SK-N-SH (cell line): ENCODE measurements around the gene CLEC4M. TPM values are rescaled to one million over a fixed set of nuclear protein-coding genes. Genes with fewer than 3 reads are reported as not detected.

ENCODE experiments used
- CTCF ChIA-PET: fragments of 300-600, 350-600 bp; formaldehyde crosslinking; extraction: SDS; loops from one replicate; lab custom pipeline; 2021; lab: Yijun Ruan, JAX
- POLR2A ChIA-PET: fragments of 350-600 bp; sonication (Branson Sonifier 250); formaldehyde crosslinking; extraction: SDS; loops from one replicate; lab custom pipeline; 2020; ENCODE audit warnings: antibody characterized with exemption, inconsistent platforms; lab: Yijun Ruan, JAX
- DNase-seq: peaks from one replicate; pipeline ENCODE4 v3.0.0; 2012
- H2AFZ ChIP-seq: fragments of 200-600 bp; sonication (generic); 2 replicates; pipeline ENCODE4 v1.8.1; 2016; ENCODE audit warnings: antibody characterized with exemption, mild to moderate bottlenecking, low read depth
- H3F3A ChIP-seq: fragments of 200-600 bp; sonication (generic); replicated peaks from 2 replicates; pipeline ENCODE3; 2016; ENCODE audit warnings: antibody characterized with exemption, mild to moderate bottlenecking; ENCODE audit not compliant: insufficient read depth
- H3K27ac ChIP-seq, 2 experiments: fragments of 200-500 bp in 1 of 2; fragments of 200-600 bp in 1 of 2; sonication (Bioruptor generic) in 1 of 2; sonication (generic), shearing (Covaris generic) in 1 of 2; 2 replicates each; pipeline versions ENCODE4 v1.5.1 to v1.6.1; 2014 to 2016; ENCODE audit warnings: low read depth in 2 of 2, inconsistent platforms in 1 of 2, low read length in 1 of 2, mild to moderate bottlenecking in 1 of 2, mixed read lengths in 1 of 2
- H3K27me3 ChIP-seq: fragments of 200-600 bp; sonication (generic), shearing (Covaris generic); 2 replicates; pipeline ENCODE4 v1.6.1; 2016; ENCODE audit warnings: mixed run types; ENCODE audit not compliant: insufficient read depth
- H3K36me3 ChIP-seq, 2 experiments: fragments of 200-500 bp in 1 of 2; fragments of 200-600 bp in 1 of 2; sonication (Bioruptor generic) in 1 of 2; sonication (generic) in 1 of 2; replicated peaks in 1 of 2; 2 replicates each; pipeline versions ENCODE3 to v1.5.1; 2014 to 2016; ENCODE audit warnings: low read length in 1 of 2, mild to moderate bottlenecking in 1 of 2; ENCODE audit not compliant: insufficient read depth in 2 of 2, control insufficient read depth in 1 of 2
- H3K4me1 ChIP-seq, 2 experiments: fragments of 200-500 bp in 1 of 2; fragments of 200-600 bp in 1 of 2; sonication (Bioruptor generic) in 1 of 2; sonication (generic), shearing (Covaris generic) in 1 of 2; 2 replicates each; pipeline versions ENCODE4 v1.5.1 to v1.6.1; 2014 to 2016; ENCODE audit warnings: low read depth in 1 of 2, low read length in 1 of 2, mixed run types in 1 of 2; ENCODE audit not compliant: insufficient read depth in 2 of 2, control insufficient read depth in 1 of 2
- H3K4me2 ChIP-seq: fragments of 200-600 bp; sonication (generic), shearing (Covaris generic); 2 replicates; pipeline ENCODE4 v1.6.1; 2017; ENCODE audit warnings: mixed run types
- H3K4me3 ChIP-seq, 2 experiments: fragments of 200-500 bp in 1 of 2; fragments of 200-600 bp in 1 of 2; sonication (Bioruptor generic) in 1 of 2; sonication (generic), shearing (Covaris generic) in 1 of 2; 2 replicates each; pipeline versions ENCODE4 v1.5.1 to v1.8.1; 2014 to 2016; ENCODE audit warnings: low read depth in 2 of 2, inconsistent platforms in 1 of 2, low read length in 1 of 2, mild to moderate bottlenecking in 1 of 2, mixed read lengths in 1 of 2, moderate library complexity in 1 of 2
- H3K79me2 ChIP-seq: fragments of 200-600 bp; sonication (generic); 2 replicates; pipeline ENCODE4 v1.8.1; 2017; ENCODE audit warnings: mild to moderate bottlenecking; ENCODE audit not compliant: insufficient read depth
- H3K9ac ChIP-seq: fragments of 200-600 bp; sonication (generic); 2 replicates; pipeline ENCODE4 v1.6.1; 2017; ENCODE audit warnings: mixed run types
- H3K9me2 ChIP-seq: fragments of 200-600 bp; sonication (generic); 2 replicates; pipeline ENCODE4 v1.6.1; 2017; ENCODE audit warnings: mixed run types
- H3K9me3 ChIP-seq: fragments of 200-600 bp; sonication (generic); 2 replicates; pipeline ENCODE4 v1.6.1; 2017; ENCODE audit warnings: mixed run types, mild to moderate bottlenecking, moderate library complexity
- H4K20me1 ChIP-seq: fragments of 200-600 bp; sonication (generic); 2 replicates; pipeline ENCODE4 v1.6.1; 2017; ENCODE audit warnings: mild to moderate bottlenecking, mixed run types; ENCODE audit not compliant: insufficient read depth
- EP300 ChIP-seq, 2 experiments: IDR thresholded peaks; 2 replicates each; pipeline versions ENCODE4 v1.4.0 to v1.6.1; 2012; ENCODE audit warnings: borderline replicate concordance in 1 of 2, low read depth in 1 of 2, low read length in 1 of 2
- EZH2phosphoT487 ChIP-seq: fragments of 200-600 bp; sonication (generic); IDR thresholded peaks from 2 replicates; pipeline ENCODE4 v1.6.1; 2017; ENCODE audit warnings: low read depth, mixed run types, mild to moderate bottlenecking, antibody characterized with exemption, moderate library complexity, borderline replicate concordance
- FOSL2 ChIP-seq: IDR thresholded peaks from 2 replicates; pipeline ENCODE4 v1.4.0; 2012; ENCODE audit warnings: low read depth, mild to moderate bottlenecking, moderate library complexity, borderline replicate concordance
- GABPA ChIP-seq: IDR thresholded peaks from 2 replicates; pipeline ENCODE4 v1.4.0; 2012; ENCODE audit warnings: low read depth, mild to moderate bottlenecking
- JUND ChIP-seq: IDR thresholded peaks from 2 replicates; pipeline ENCODE4 v1.4.0; 2012
- POLR2AphosphoS5 ChIP-seq: IDR thresholded peaks from 2 replicates; pipeline ENCODE4 v1.6.1; 2012; ENCODE audit warnings: low read depth, low read length
- RCOR1 ChIP-seq: fragments of 150-350 bp; IDR thresholded peaks from 2 replicates; pipeline ENCODE4 v1.6.1; 2017; ENCODE audit warnings: antibody characterized with exemption, low read length
- RFX5 ChIP-seq: IDR thresholded peaks from 2 replicates; pipeline ENCODE4 v1.6.1; 2012; ENCODE audit warnings: mild to moderate bottlenecking, improper control_type of control experiment, low read length
- RXRA ChIP-seq: IDR thresholded peaks from 2 replicates; pipeline ENCODE4 v1.4.0; 2012; ENCODE audit warnings: low read depth, mild to moderate bottlenecking, borderline replicate concordance
- SIN3A ChIP-seq: IDR thresholded peaks from 2 replicates; pipeline ENCODE4 v1.6.1; 2012; ENCODE audit warnings: low read depth, mild to moderate bottlenecking, low read length, moderate library complexity, borderline replicate concordance
- SMC3 ChIP-seq: IDR thresholded peaks from 2 replicates; pipeline ENCODE4 v1.6.1; 2012; ENCODE audit warnings: low read depth, low read length, improper control_type of control experiment
- TEAD4 ChIP-seq: IDR thresholded peaks from 2 replicates; pipeline ENCODE4 v1.4.0; 2012; ENCODE audit warnings: mild to moderate bottlenecking, borderline replicate concordance; ENCODE audit not compliant: insufficient read depth
- WGBS: methylation state at CpG from one replicate; pipeline ENCODE4 v1.1.6; 2017; ENCODE audit warnings: low lambda C conversion rate; 5-methylcytosine and 5-hydroxymethylcytosine counted together
- polyA plus RNA-seq, 3 experiments: library from polyadenylated mRNA; depleted of rRNA; stranded (reverse); fragments of >200 nt; gene quantifications; 2 replicates each; pipeline ENCODE4 v1.2.3, GENCODE V29; 2012
- TF ChIP-seq, protein P1 (sequence below): IDR thresholded peaks from 2 replicates; pipeline ENCODE4 v1.6.1; 2012; ENCODE audit warnings: mild to moderate bottlenecking, low read depth, low read length, moderate library complexity
- TF ChIP-seq, protein P2 (sequence below): IDR thresholded peaks from 2 replicates; pipeline ENCODE4 v1.4.0; 2012; ENCODE audit warnings: low read depth, borderline replicate concordance
- TF ChIP-seq, protein P3 (sequence below): IDR thresholded peaks from 2 replicates; pipeline ENCODE4 v1.4.0; 2012; ENCODE audit warnings: low read depth, borderline replicate concordance

Gene CLEC4M
- polyA plus RNA-seq, 1 of the 3 experiments (the other 2 are of a cell fraction): not detected

- ChIA-PET POLR2A (no interaction called here), CTCF (no interaction called here)
- H3K9me2 ChIP-seq: no peaks in the 10 kb centered on the region
- no peaks in the 10 kb centered on the region for H3K79me2 ChIP-seq
- no peak overlapping the region for H3K4me2 ChIP-seq
- H3K36me3 ChIP-seq: no peaks in the 10 kb centered on the region
- H3K9me3 ChIP-seq: no peaks in the 10 kb centered on the region
- H3F3A ChIP-seq: no peaks in the 10 kb centered on the region
- no peaks in the 10 kb centered on the region for H4K20me1 ChIP-seq
- H3K9ac ChIP-seq: no peak overlapping the region
- no peak overlapping the region for H3K4me3 ChIP-seq
- DNase-seq: no peak
- TF ChIP-seq TEAD4: no peak
- TF ChIP-seq POLR2AphosphoS5: no peak
- TF ChIP-seq, protein P1, sequence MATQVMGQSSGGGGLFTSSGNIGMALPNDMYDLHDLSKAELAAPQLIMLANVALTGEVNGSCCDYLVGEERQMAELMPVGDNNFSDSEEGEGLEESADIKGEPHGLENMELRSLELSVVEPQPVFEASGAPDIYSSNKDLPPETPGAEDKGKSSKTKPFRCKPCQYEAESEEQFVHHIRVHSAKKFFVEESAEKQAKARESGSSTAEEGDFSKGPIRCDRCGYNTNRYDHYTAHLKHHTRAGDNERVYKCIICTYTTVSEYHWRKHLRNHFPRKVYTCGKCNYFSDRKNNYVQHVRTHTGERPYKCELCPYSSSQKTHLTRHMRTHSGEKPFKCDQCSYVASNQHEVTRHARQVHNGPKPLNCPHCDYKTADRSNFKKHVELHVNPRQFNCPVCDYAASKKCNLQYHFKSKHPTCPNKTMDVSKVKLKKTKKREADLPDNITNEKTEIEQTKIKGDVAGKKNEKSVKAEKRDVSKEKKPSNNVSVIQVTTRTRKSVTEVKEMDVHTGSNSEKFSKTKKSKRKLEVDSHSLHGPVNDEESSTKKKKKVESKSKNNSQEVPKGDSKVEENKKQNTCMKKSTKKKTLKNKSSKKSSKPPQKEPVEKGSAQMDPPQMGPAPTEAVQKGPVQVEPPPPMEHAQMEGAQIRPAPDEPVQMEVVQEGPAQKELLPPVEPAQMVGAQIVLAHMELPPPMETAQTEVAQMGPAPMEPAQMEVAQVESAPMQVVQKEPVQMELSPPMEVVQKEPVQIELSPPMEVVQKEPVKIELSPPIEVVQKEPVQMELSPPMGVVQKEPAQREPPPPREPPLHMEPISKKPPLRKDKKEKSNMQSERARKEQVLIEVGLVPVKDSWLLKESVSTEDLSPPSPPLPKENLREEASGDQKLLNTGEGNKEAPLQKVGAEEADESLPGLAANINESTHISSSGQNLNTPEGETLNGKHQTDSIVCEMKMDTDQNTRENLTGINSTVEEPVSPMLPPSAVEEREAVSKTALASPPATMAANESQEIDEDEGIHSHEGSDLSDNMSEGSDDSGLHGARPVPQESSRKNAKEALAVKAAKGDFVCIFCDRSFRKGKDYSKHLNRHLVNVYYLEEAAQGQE: no peak
- no peak for TF ChIP-seq SIN3A
- no peak for TF ChIP-seq RCOR1
- no peak for TF ChIP-seq FOSL2
- no peak for TF ChIP-seq EP300 (IDR thresholded peaks at IDR 0.05; ENCODE audit: borderline replicate concordance in 1 of 2, low read depth in 1 of 2, low read length in 1 of 2)
- TF ChIP-seq JUND: no peak
- TF ChIP-seq RXRA: no peak
- no peak for TF ChIP-seq EZH2phosphoT487
- TF ChIP-seq, protein P2, sequence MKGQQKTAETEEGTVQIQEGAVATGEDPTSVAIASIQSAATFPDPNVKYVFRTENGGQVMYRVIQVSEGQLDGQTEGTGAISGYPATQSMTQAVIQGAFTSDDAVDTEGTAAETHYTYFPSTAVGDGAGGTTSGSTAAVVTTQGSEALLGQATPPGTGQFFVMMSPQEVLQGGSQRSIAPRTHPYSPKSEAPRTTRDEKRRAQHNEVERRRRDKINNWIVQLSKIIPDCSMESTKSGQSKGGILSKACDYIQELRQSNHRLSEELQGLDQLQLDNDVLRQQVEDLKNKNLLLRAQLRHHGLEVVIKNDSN: no peak
- TF ChIP-seq, protein P3, sequence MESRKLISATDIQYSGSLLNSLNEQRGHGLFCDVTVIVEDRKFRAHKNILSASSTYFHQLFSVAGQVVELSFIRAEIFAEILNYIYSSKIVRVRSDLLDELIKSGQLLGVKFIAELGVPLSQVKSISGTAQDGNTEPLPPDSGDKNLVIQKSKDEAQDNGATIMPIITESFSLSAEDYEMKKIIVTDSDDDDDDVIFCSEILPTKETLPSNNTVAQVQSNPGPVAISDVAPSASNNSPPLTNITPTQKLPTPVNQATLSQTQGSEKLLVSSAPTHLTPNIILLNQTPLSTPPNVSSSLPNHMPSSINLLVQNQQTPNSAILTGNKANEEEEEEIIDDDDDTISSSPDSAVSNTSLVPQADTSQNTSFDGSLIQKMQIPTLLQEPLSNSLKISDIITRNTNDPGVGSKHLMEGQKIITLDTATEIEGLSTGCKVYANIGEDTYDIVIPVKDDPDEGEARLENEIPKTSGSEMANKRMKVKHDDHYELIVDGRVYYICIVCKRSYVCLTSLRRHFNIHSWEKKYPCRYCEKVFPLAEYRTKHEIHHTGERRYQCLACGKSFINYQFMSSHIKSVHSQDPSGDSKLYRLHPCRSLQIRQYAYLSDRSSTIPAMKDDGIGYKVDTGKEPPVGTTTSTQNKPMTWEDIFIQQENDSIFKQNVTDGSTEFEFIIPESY: no peak
- TF ChIP-seq SMC3: no peak
- no peak for TF ChIP-seq RFX5
- TF ChIP-seq GABPA: no peak
- H3K27ac ChIP-seq: no peak overlapping the region
- WGBS: 9% methylated on average over 8 of the region's 8 CpGs
- no peaks in the 10 kb centered on the region for H3K4me1 ChIP-seq
- H3K27me3 ChIP-seq: peaks cover 61% of the 10 kb centered on the region
- H2AFZ ChIP-seq: no peak overlapping the region
Measured at GRCh38 chr19:7718668-7719067, 44.4 kb upstream of the CLEC4M start.
